IPS-20b (cell line): Measurements from ENCODE around the gene SEMA3A.

Source experiments
- H3K27ac ChIP-seq: one replicate; pipeline ENCODE4 v1.5.1; 2013; ENCODE audit warnings: low read length
- H3K27me3 ChIP-seq: 2 replicates; pipeline ENCODE4 v1.6.1; 2013; ENCODE audit warnings: mild to moderate bottlenecking, low read length, inconsistent platforms; ENCODE audit not compliant: insufficient read depth
- H3K36me3 ChIP-seq: 2 replicates; pipeline ENCODE4 v1.6.1; 2013; ENCODE audit warnings: low read depth, mild to moderate bottlenecking, inconsistent platforms, low read length, moderate library complexity; ENCODE audit not compliant: insufficient read depth
- H3K4me1 ChIP-seq: 2 replicates; pipeline ENCODE4 v1.6.1; 2013; ENCODE audit warnings: mild to moderate bottlenecking, control low read depth, inconsistent platforms, low read length, moderate library complexity; ENCODE audit not compliant: insufficient read depth
- H3K4me3 ChIP-seq: 2 replicates; pipeline ENCODE4 v1.5.1; 2013; ENCODE audit warnings: mild to moderate bottlenecking, low read length, inconsistent platforms
- H3K9ac ChIP-seq: 2 replicates; pipeline ENCODE4 v1.6.1; 2013; ENCODE audit warnings: low read depth, mild to moderate bottlenecking, inconsistent platforms, low read length, moderate library complexity
- H3K9me3 ChIP-seq: 2 replicates; pipeline ENCODE4 v1.6.1; 2013; ENCODE audit warnings: mild to moderate bottlenecking, low read depth, low read length, inconsistent platforms; ENCODE audit not compliant: insufficient read depth

Gene SEMA3A

GRCh38 chr7:84107259-84107658 is 87.3 kb downstream of the SEMA3A start:
- Histone ChIP-seq H3K27ac (no peak overlapping the region), H3K36me3 (no peaks in the 10 kb centered on the region), H3K9me3 (no peaks in the 10 kb centered on the region), H3K4me1 (peaks cover 43% of the 10 kb centered on the region), H3K9ac (no peak overlapping the region), H3K4me3 (no peak overlapping the region), H3K27me3 (no peaks in the 10 kb centered on the region)

- no peaks in the 10 kb centered on the region for H3K9me3 ChIP-seq
- H3K27ac ChIP-seq: no peak overlapping the region
- H3K4me3 ChIP-seq: no peak overlapping the region
- no peaks in the 10 kb centered on the region for H3K36me3 ChIP-seq
- peaks cover 37% of the 10 kb centered on the region; the same call in 1 of the 2 replicates for H3K4me1 ChIP-seq
- no peak overlapping the region for H3K9ac ChIP-seq
- no peaks in the 10 kb centered on the region for H3K27me3 ChIP-seq
Observed at GRCh38 chr7:84106291-84106690, 88.3 kb downstream of the SEMA3A start.

- Histone ChIP-seq H3K4me3 (no peak overlapping the region), H3K27me3 (no peaks in the 10 kb centered on the region), H3K36me3 (no peaks in the 10 kb centered on the region), H3K27ac (no peak overlapping the region), H3K9ac (no peak overlapping the region), H3K9me3 (no peaks in the 10 kb centered on the region), H3K4me1 (peaks cover 31% of the 10 kb centered on the region; the same call in 1 of the 2 replicates)
Observed at GRCh38 chr7:84105586-84105985, 89.0 kb downstream of the SEMA3A start.

GRCh38 chr7:84104826-84105225 is 89.8 kb downstream of the SEMA3A start:
- H3K4me1 ChIP-seq: peaks cover 25% of the 10 kb centered on the region; the same call in 1 of the 2 replicates
- H3K9ac ChIP-seq: no peak overlapping the region
- no peaks in the 10 kb centered on the region for H3K36me3 ChIP-seq
- H3K27ac ChIP-seq: no peak overlapping the region
- H3K4me3 ChIP-seq: no peak overlapping the region
- no peaks in the 10 kb centered on the region for H3K9me3 ChIP-seq
- no peaks in the 10 kb centered on the region for H3K27me3 ChIP-seq

- H3K27ac ChIP-seq: no peak overlapping the region
- no peaks in the 10 kb centered on the region for H3K9me3 ChIP-seq
- no peak overlapping the region for H3K9ac ChIP-seq
- H3K4me1 ChIP-seq: peaks cover 10% of the 10 kb centered on the region; the same call in 1 of the 2 replicates
- no peaks in the 10 kb centered on the region for H3K36me3 ChIP-seq
- no peak overlapping the region for H3K4me3 ChIP-seq
- no peaks in the 10 kb centered on the region for H3K27me3 ChIP-seq
Observed at GRCh38 chr7:84102213-84102612, 92.4 kb downstream of the SEMA3A start.

- no peak overlapping the region for H3K9ac ChIP-seq
- H3K4me1 ChIP-seq: peaks cover 6% of the 10 kb centered on the region; the same call in 1 of the 2 replicates
- no peaks in the 10 kb centered on the region for H3K9me3 ChIP-seq
- H3K27me3 ChIP-seq: no peaks in the 10 kb centered on the region
- H3K36me3 ChIP-seq: no peaks in the 10 kb centered on the region
- no peak overlapping the region for H3K27ac ChIP-seq
- no peak overlapping the region for H3K4me3 ChIP-seq
Observed at GRCh38 chr7:84100866-84101265, 93.7 kb downstream of the SEMA3A start.

- Histone ChIP-seq H3K27ac (no peak overlapping the region), H3K9me3 (no peaks in the 10 kb centered on the region), H3K9ac (no peak overlapping the region), H3K4me1 (peaks cover 4% of the 10 kb centered on the region), H3K4me3 (no peak overlapping the region), H3K27me3 (no peaks in the 10 kb centered on the region), H3K36me3 (no peaks in the 10 kb centered on the region)
Observed at GRCh38 chr7:84095971-84096370, 98.6 kb downstream of the SEMA3A start.

- H3K27me3 ChIP-seq: no peaks in the 10 kb centered on the region
- H3K4me1 ChIP-seq: peaks cover 12% of the 10 kb centered on the region
- no peaks in the 10 kb centered on the region for H3K36me3 ChIP-seq
- no peak overlapping the region for H3K27ac ChIP-seq
- H3K9ac ChIP-seq: no peak overlapping the region
- no peak overlapping the region for H3K4me3 ChIP-seq
- no peaks in the 10 kb centered on the region for H3K9me3 ChIP-seq
Observed at GRCh38 chr7:84092207-84092606, 102.4 kb downstream of the SEMA3A start.

GRCh38 chr7:84091318-84091717 is 103.3 kb downstream of the SEMA3A start:
- no peak overlapping the region for H3K27ac ChIP-seq
- H3K4me1 ChIP-seq: peaks cover 12% of the 10 kb centered on the region
- no peak overlapping the region for H3K4me3 ChIP-seq

GRCh38 chr7:84088802-84089201 is 105.8 kb downstream of the SEMA3A start:
- no peak overlapping the region for H3K27ac ChIP-seq
- H3K9me3 ChIP-seq: no peaks in the 10 kb centered on the region
- H3K27me3 ChIP-seq: no peaks in the 10 kb centered on the region
- H3K9ac ChIP-seq: no peak overlapping the region
- H3K4me1 ChIP-seq: peaks cover 20% of the 10 kb centered on the region
- H3K4me3 ChIP-seq: no peak overlapping the region
- H3K36me3 ChIP-seq: no peaks in the 10 kb centered on the region

More at GRCh38 chr7:84091318-84091717, 103.3 kb downstream of the SEMA3A start:
- no peaks in the 10 kb centered on the region for H3K9me3 ChIP-seq
- no peaks in the 10 kb centered on the region for H3K36me3 ChIP-seq
- H3K9ac ChIP-seq: no peak overlapping the region
- no peaks in the 10 kb centered on the region for H3K27me3 ChIP-seq

- H3K27ac ChIP-seq: no peak overlapping the region
- H3K9me3 ChIP-seq: no peaks in the 10 kb centered on the region
- H3K27me3 ChIP-seq: no peaks in the 10 kb centered on the region
- H3K36me3 ChIP-seq: no peaks in the 10 kb centered on the region
- H3K9ac ChIP-seq: no peak overlapping the region
- H3K4me1 ChIP-seq: peaks cover 16% of the 10 kb centered on the region
- H3K4me3 ChIP-seq: no peak overlapping the region
Observed at GRCh38 chr7:84085998-84086397, 108.6 kb downstream of the SEMA3A start.

- H3K36me3 ChIP-seq: no peaks in the 10 kb centered on the region
- no peak overlapping the region for H3K9ac ChIP-seq
- no peaks in the 10 kb centered on the region for H3K27me3 ChIP-seq
- no peak overlapping the region for H3K27ac ChIP-seq
- peaks cover 16% of the 10 kb centered on the region for H3K4me1 ChIP-seq
- H3K9me3 ChIP-seq: no peaks in the 10 kb centered on the region
- no peak overlapping the region for H3K4me3 ChIP-seq
Observed at GRCh38 chr7:84085147-84085546, 109.4 kb downstream of the SEMA3A start.
